SK-MEL-5 (cell line): ENCODE data around the gene HIGD1B. TPM values are rescaled to one million over a fixed set of nuclear protein-coding genes. Genes with fewer than 3 reads are reported as not detected.
"Not testable (repeated sequence)": the region's sequence is repeated elsewhere in the genome, so short reads cannot be mapped to it uniquely, and the experiment has no call there.

Experiments
- DNase-seq: peaks from one replicate; pipeline ENCODE4 v3.0.0-alpha.2; 2016; ENCODE audit warnings: low read depth, low spot score
- in situ Hi-C: cut with HindIII; loops from 2 replicates; pipeline ENCODE4 v1.10.0; 2016; ENCODE audit warnings: low sequenced_read_pairs, high pct_unique_total_duplicates, low pct_unique_long_range_greater_than_20kb
- polyA plus RNA-seq, 2 experiments: library from polyadenylated mRNA; depleted of rRNA; stranded (reverse); fragments of >200 nt; gene quantifications; 2 replicates each; pipeline ENCODE4 v1.2.3, GENCODE V29; 2015
- total RNA-seq: library from RNA; depleted of rRNA; stranded (reverse); fragments of >200 nt; shearing (Covaris generic); gene quantifications from 2 replicates; pipeline ENCODE4 v1.2.3, GENCODE V29; 2014; rRNA removed

Gene HIGD1B
- not detected in 2 replicates for total RNA-seq
- not detected in 2 replicates for polyA plus RNA-seq (2015; cell fraction: cytosol; rRNA removed)
- not detected in 2 replicates for polyA plus RNA-seq (2015; cell fraction: nucleus; rRNA removed)

- DNase-seq = no peak
- in situ Hi-C loops = no loop called here
Observed at GRCh38 chr17:44847586-44847985, at the start of gene HIGD1B. Gene HIGD1B (plus strand): TSS chr17:44847883. CDS start chr17:44848153, 270 bp downstream.

GRCh38 chr17:44798356-44798755, 49.3 kb upstream of the HIGD1B start:
- in situ Hi-C loops = no loop called here
- no peak for DNase-seq

- in situ Hi-C loops = no loop called here
- no peak for DNase-seq
Observed at GRCh38 chr17:44801880-44802279, 45.8 kb upstream of the HIGD1B start.

- in situ Hi-C loops = no loop called here
- peak; percentile 88 for DNase-seq
Observed at GRCh38 chr17:44804302-44805089, 43.2 kb upstream of the HIGD1B start.

GRCh38 chr17:44807093-44807816, 40.4 kb upstream of the HIGD1B start:
- in situ Hi-C loops = no loop called here
- DNase-seq = no peak

- in situ Hi-C loops = no loop called here
- DNase-seq = no peak
Observed at GRCh38 chr17:44807817-44808155, 39.9 kb upstream of the HIGD1B start.

GRCh38 chr17:44808156-44808555, 39.5 kb upstream of the HIGD1B start:
- in situ Hi-C loops = no loop called here
- no peak for DNase-seq

- in situ Hi-C loops, DNase-seq: not testable (repeated sequence)
Observed at GRCh38 chr17:44808656-44809388, 38.9 kb upstream of the HIGD1B start.

GRCh38 chr17:44812263-44812662, 35.4 kb upstream of the HIGD1B start:
- DNase-seq = no peak
- in situ Hi-C loops = no loop called here

- DNase-seq, in situ Hi-C loops: not testable (repeated sequence)
Observed at GRCh38 chr17:44818508-44818907, 29.2 kb upstream of the HIGD1B start.

GRCh38 chr17:44820631-44821212, 27.0 kb upstream of the HIGD1B start:
- peak; percentile 97 for DNase-seq

GRCh38 chr17:44825236-44825635, 22.4 kb upstream of the HIGD1B start:
- in situ Hi-C loops, DNase-seq: not testable (repeated sequence)

More at GRCh38 chr17:44820631-44821212, 27.0 kb upstream of the HIGD1B start:
- in situ Hi-C loops = no loop called here

- in situ Hi-C loops = no loop called here
- DNase-seq = no peak
Observed at GRCh38 chr17:44826123-44826790, 21.4 kb upstream of the HIGD1B start.

- in situ Hi-C loops = no loop called here
- DNase-seq = no peak
Observed at GRCh38 chr17:44827863-44828262, 19.8 kb upstream of the HIGD1B start.

GRCh38 chr17:44828919-44829522, 18.7 kb upstream of the HIGD1B start:
- in situ Hi-C loops = no loop called here
- peak; percentile 14 for DNase-seq

GRCh38 chr17:44829523-44830358, 17.9 kb upstream of the HIGD1B start, which contains the start of gene GJC1:
Gene GJC1 (minus strand): TSS chr17:44830287. CDS start chr17:44805817, 24,470 bp downstream.
- in situ Hi-C loops = no loop called here
- peak; percentile 37 for DNase-seq
